Measurements from ENCODE around the gene KMT5C. TPM values are rescaled to one million over a fixed set of nuclear protein-coding genes. Genes with fewer than 3 reads are reported as not detected.

KMT5C gene
- total RNA-seq, 2 experiments from 2014 or later = 22.8 to 36.1 TPM

- H3K79me2 ChIP-seq (ENCODE audit: insufficient read depth, low read depth, low read length) = no peaks in the 10 kb centered on the region
- H3K4me2 ChIP-seq (ENCODE audit: low read length) = no peak overlapping the region
- CTCF ChIA-PET (ENCODE audit: unreplicated experiment) = no interaction called here
- TF ChIP-seq CTCF (conservative IDR thresholded peaks at IDR 0.05; ENCODE audit: low read length) (no peak), EZH2phosphoT487 (IDR thresholded peaks at IDR 0.05; ENCODE audit: borderline replicate concordance, low read depth, low read length) (no peak)
- no peaks in the 10 kb centered on the region for H3K36me3 ChIP-seq (ENCODE audit: insufficient read depth, low read length)
- no TSS peak for BruUV-seq (replicated peaks)
- no peaks in the 10 kb centered on the region for H3K9me3 ChIP-seq (ENCODE audit: low read length)
- POLR2A ChIA-PET = no interaction called here
- no peak overlapping the region for H3K27ac ChIP-seq (ENCODE audit: low read depth, low read length, poor library complexity, severe bottlenecking)
- intact Hi-C loops (cut with micrococcal nuclease; ENCODE audit: unreplicated experiment) = no loop called here
- no peak overlapping the region for H3K4me3 ChIP-seq (ENCODE audit: low read depth, low read length, poor library complexity, severe bottlenecking)
- no peak overlapping the region for H2AFZ ChIP-seq (ENCODE audit: low read length)
- H3K4me1 ChIP-seq (ENCODE audit: insufficient read depth, low read length, poor library complexity, severe bottlenecking) = no peaks in the 10 kb centered on the region
- no peak for DNase-seq (ENCODE audit: low spot score)
- H4K20me1 ChIP-seq (ENCODE audit: insufficient read depth, low read length) = no peaks in the 10 kb centered on the region
- H3K9me2 ChIP-seq (ENCODE audit: insufficient read depth, low read length) = no peaks in the 10 kb centered on the region
Measured at GRCh38 chr19:55373306-55373992, 33.8 kb downstream of the KMT5C start.

GRCh38 chr19:55373993-55374757 is 34.5 kb downstream of the KMT5C start:
- DNase-seq (ENCODE audit: low spot score) = no peak
- Histone ChIP-seq H4K20me1 (ENCODE audit: insufficient read depth, low read length) (no peaks in the 10 kb centered on the region), H3K9me2 (ENCODE audit: insufficient read depth, low read length) (no peaks in the 10 kb centered on the region), H3K4me3 (ENCODE audit: low read depth, low read length, poor library complexity, severe bottlenecking) (no peak overlapping the region), H3K27ac (ENCODE audit: low read depth, low read length, poor library complexity, severe bottlenecking) (no peak overlapping the region), H2AFZ (ENCODE audit: low read length) (no peak overlapping the region), H3K4me2 (ENCODE audit: low read length) (no peak overlapping the region), H3K9me3 (ENCODE audit: low read length) (no peaks in the 10 kb centered on the region), H3K36me3 (ENCODE audit: insufficient read depth, low read length) (no peaks in the 10 kb centered on the region), H3K4me1 (ENCODE audit: insufficient read depth, low read length, poor library complexity, severe bottlenecking) (no peaks in the 10 kb centered on the region), H3K79me2 (ENCODE audit: insufficient read depth, low read depth, low read length) (no peaks in the 10 kb centered on the region)
- intact Hi-C loops (cut with micrococcal nuclease; ENCODE audit: unreplicated experiment) = no loop called here
- ChIA-PET CTCF (ENCODE audit: unreplicated experiment) (no interaction called here), POLR2A (no interaction called here)
- no TSS peak for BruUV-seq (replicated peaks)
- no peak for TF ChIP-seq EZH2phosphoT487 (IDR thresholded peaks at IDR 0.05; ENCODE audit: borderline replicate concordance, low read depth, low read length)
- TF ChIP-seq CTCF (conservative IDR thresholded peaks at IDR 0.05; ENCODE audit: low read length) = no peak

All from OCI-LY7 (cell line).